ENCODE data around the gene TAX1BP1. TPM values are rescaled to one million over a fixed set of nuclear protein-coding genes. Genes with fewer than 3 reads are reported as not detected.

The TAX1BP1 gene
- total RNA-seq, 6 experiments from 2014 or later, result 39.2 to 63.8 (median 47.4) TPM

DNA sequence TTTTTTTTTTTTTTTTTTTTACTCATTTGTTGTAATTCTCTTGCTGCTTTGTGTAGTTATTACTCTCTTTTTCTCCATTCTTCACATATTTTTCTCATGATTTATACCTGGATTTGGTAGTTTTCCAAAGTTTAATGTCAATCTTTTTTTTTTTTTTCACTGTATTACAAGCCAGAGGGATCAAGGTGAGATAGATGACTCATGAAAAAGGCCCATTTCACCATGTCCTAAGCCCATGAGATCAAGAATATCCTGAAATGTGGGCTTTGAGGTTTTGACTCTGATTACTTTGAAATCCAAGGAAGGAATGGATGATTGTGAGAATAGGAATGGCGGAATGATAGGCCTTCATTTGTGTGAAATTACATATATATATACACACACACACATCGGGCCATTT is 31.1 kb downstream of the TAX1BP1 start:
- Histone ChIP-seq H3K27ac (no peak overlapping the region), H3K4me1 (no peaks in the 10 kb centered on the region), H3K4me3 (no peak overlapping the region), H3K36me3 (peaks cover 0 to 11% (median 0%) of the 10 kb centered on the region in 4 donors), H3K27me3 (no peaks in the 10 kb centered on the region), H3K9me3 (no peaks in the 10 kb centered on the region)
- 87% methylated on average over 2 of the region's 2 CpGs for WGBS (ENCODE audit: insufficient coverage, low coverage, low lambda C conversion rate, missing lambda C conversion rate)
- intact Hi-C loops (cut with DNase I), result no loop called here
- peak in 1 of 4 donors; percentile 39 for ATAC-seq
- TF ChIP-seq, protein P1, sequence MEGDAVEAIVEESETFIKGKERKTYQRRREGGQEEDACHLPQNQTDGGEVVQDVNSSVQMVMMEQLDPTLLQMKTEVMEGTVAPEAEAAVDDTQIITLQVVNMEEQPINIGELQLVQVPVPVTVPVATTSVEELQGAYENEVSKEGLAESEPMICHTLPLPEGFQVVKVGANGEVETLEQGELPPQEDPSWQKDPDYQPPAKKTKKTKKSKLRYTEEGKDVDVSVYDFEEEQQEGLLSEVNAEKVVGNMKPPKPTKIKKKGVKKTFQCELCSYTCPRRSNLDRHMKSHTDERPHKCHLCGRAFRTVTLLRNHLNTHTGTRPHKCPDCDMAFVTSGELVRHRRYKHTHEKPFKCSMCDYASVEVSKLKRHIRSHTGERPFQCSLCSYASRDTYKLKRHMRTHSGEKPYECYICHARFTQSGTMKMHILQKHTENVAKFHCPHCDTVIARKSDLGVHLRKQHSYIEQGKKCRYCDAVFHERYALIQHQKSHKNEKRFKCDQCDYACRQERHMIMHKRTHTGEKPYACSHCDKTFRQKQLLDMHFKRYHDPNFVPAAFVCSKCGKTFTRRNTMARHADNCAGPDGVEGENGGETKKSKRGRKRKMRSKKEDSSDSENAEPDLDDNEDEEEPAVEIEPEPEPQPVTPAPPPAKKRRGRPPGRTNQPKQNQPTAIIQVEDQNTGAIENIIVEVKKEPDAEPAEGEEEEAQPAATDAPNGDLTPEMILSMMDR (IDR thresholded peaks at IDR 0.05), result no peak
- no peak for TF ChIP-seq POLR2A (IDR thresholded peaks at IDR 0.05)
- DNase-seq, result no peak

- Histone ChIP-seq H3K4me3 (no peak overlapping the region), H3K27me3 (no peaks in the 10 kb centered on the region), H3K9me3 (no peaks in the 10 kb centered on the region), H3K4me1 (peaks cover 0 to 11% (median 3%) of the 10 kb centered on the region in 4 donors), H3K36me3 (peaks cover 0 to 8% (median 0%) of the 10 kb centered on the region in 4 donors), H3K27ac (no peak overlapping the region)
- TF ChIP-seq, protein P1 (IDR thresholded peaks at IDR 0.05), result peak; percentile 47 to 61 (median 58)
- TF ChIP-seq POLR2A (IDR thresholded peaks at IDR 0.05), result no peak
- ATAC-seq, result peak in 2 of 4 donors; percentile 45 to 55
- intact Hi-C loops (cut with DNase I), result no loop called here
- DNase-seq, result no peak
- 32% methylated on average over 2 of the region's 2 CpGs for WGBS (ENCODE audit: insufficient coverage, low coverage, low lambda C conversion rate, missing lambda C conversion rate)
These were observed 34.9 kb downstream of the TAX1BP1 start for GRCh38 chr7:27774717-27775328.

GRCh38 chr7:27775782-27776181 is 35.8 kb downstream of the TAX1BP1 start:
- Histone ChIP-seq H3K27me3 (no peaks in the 10 kb centered on the region), H3K4me1 (peaks cover 0 to 11% (median 3%) of the 10 kb centered on the region in 4 donors), H3K27ac (no peak overlapping the region), H3K4me3 (no peak overlapping the region), H3K36me3 (peaks cover 0 to 1% (median 0%) of the 10 kb centered on the region in 4 donors), H3K9me3 (no peaks in the 10 kb centered on the region)
- intact Hi-C loops (cut with DNase I), result no loop called here
- TF ChIP-seq, protein P1 (IDR thresholded peaks at IDR 0.05), result no peak
- no peak for TF ChIP-seq POLR2A (IDR thresholded peaks at IDR 0.05)
- 82% methylated on average over 2 of the region's 2 CpGs for WGBS (ENCODE audit: insufficient coverage, low coverage, low lambda C conversion rate, missing lambda C conversion rate)
- ATAC-seq, result no peak
- no peak for DNase-seq

GRCh38 chr7:27777662-27778061 is 37.7 kb downstream of the TAX1BP1 start:
- ATAC-seq, result peak in 2 of 4 donors; percentile 52 to 61

More at GRCh38 chr7:27777662-27778061, 37.7 kb downstream of the TAX1BP1 start:
- no peaks in the 10 kb centered on the region for H3K36me3 ChIP-seq
- intact Hi-C loops (cut with DNase I), result no loop called here
- no peak overlapping the region for H3K4me3 ChIP-seq
- no peaks in the 10 kb centered on the region for H3K9me3 ChIP-seq
- 31% methylated on average over 2 of the region's 2 CpGs for WGBS (ENCODE audit: insufficient coverage, low coverage, low lambda C conversion rate, missing lambda C conversion rate)
- no peak for TF ChIP-seq POLR2A (IDR thresholded peaks at IDR 0.05)
- TF ChIP-seq, protein P1 (IDR thresholded peaks at IDR 0.05), result no peak
- peaks cover 0 to 11% (median 3%) of the 10 kb centered on the region in 4 donors for H3K4me1 ChIP-seq
- no peaks in the 10 kb centered on the region for H3K27me3 ChIP-seq
- DNase-seq, result no peak
- H3K27ac ChIP-seq, result no peak overlapping the region
